Stimulated activated CD8-positive, alpha-beta memory T cell treated with anti-CD3 and anti-CD28 coated beads, Interleukin-2, amount 100 ng/mL, for 1 hour (primary cell): ENCODE measurements around the gene BEST4.
"Not testable (repeated sequence)": the region's sequence is repeated elsewhere in the genome, so short reads cannot be mapped to it uniquely, and the experiment has no call there.

Experiments used
- DNase-seq, 2 donors: peaks; one replicate each; pipeline ENCODE4 v3.0.0-alpha.2; 2020; ENCODE audit warnings: low read depth in 2 of 2

BEST4 gene

DNA sequence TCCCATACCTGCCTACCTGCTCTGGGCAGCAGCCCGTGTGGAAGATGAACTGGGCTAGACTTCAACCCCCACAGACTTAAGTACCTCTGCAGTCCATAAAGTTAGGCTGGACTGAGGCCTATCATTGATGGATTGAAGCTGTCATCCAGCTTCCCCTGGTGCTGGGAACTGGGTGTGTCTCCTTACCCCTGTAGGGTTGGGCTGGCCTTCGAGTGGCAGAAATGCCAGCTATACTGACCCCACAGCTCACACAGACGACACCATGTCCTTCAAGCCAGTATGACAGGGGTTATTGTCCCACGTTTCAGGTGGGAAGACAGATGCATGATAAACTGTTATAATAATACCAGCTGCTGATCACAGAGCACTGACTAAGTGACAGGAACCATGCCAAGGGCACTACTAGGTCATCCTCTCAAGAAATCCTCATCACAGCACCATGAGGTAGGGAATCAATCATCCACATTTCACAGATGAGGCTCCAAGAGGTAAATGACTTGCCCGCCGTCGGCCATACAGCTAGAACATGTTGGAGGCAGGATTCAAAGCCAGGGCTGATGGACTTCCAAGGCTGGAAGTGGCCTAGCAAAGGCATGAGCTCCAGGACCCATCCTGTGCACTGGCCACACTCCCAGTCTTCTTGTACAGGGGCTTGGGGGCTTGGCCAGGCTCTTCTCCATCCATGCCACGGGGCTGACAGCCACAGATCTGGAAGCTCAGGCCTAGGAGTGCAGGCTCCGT lies at the start of gene BEST4:
BEST4 (minus strand) TSS at position 51 of the 741 bp plus-strand sequence. CDS start 465 bp downstream, outside the sequence.
- no peak for DNase-seq

GRCh38 chr1:44835738-44836675 lies 48.0 kb upstream of the BEST4 start:
- DNase-seq = peak; percentile 70 to 76

- no peak for DNase-seq
Measured at GRCh38 chr1:44834328-44834727, 46.4 kb upstream of the BEST4 start.

DNA sequence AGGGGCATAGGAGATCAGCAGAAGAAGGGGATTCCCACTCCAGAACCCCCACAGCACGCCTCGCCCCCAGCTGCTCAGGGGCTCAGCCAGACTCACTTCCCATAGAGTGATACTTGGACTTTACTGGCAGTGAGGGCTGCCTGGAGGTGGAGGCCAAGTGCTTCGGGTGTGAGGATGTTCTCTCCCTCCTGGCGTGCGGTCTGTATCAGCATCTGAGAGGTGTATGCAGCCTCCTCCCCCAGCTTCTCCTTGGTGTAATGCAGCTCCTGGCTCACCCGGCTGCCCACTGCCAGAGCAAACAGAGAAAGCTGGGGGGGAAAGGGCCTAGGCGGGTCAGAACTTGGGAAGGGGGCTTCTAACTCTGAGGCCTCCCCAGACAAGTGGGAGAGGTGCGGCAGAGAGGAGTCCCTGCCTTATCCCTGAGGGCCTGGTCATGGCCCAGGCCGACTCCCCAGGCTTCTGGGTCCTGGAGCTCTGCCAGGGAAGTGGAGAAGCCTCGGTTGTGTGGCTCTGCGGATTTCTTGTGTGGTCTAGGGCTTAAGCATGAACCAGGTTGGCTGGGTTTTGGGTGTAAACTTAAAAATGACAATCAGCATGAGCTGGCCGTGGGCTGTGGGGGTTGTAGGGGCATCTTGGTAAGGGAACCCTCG lies 44.2 kb upstream of the BEST4 start:
- DNase-seq = no peak

DNA sequence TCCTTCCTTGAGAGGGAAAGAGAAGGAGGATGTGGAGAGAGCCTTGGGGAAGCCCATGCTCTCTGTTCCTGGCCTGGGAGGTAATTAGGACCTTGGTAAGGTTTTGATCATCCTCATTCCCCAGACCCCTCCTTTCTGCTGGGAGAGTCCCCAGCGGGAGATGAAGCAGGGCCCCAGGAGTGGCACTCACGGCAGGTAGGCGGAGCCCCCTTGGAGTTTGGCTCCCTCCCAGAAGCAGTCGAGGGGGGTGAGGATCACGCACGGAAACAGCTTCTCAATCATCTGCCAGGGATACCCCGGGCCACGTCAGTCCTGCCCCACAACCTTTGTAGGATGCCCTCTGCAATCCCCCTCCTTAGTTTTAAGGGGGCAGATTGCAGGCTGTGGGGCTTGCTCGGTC lies 43.5 kb upstream of the BEST4 start:
- no peak for DNase-seq

- no peak for DNase-seq
Measured at GRCh38 chr1:44830900-44831304, 42.9 kb upstream of the BEST4 start.

DNA sequence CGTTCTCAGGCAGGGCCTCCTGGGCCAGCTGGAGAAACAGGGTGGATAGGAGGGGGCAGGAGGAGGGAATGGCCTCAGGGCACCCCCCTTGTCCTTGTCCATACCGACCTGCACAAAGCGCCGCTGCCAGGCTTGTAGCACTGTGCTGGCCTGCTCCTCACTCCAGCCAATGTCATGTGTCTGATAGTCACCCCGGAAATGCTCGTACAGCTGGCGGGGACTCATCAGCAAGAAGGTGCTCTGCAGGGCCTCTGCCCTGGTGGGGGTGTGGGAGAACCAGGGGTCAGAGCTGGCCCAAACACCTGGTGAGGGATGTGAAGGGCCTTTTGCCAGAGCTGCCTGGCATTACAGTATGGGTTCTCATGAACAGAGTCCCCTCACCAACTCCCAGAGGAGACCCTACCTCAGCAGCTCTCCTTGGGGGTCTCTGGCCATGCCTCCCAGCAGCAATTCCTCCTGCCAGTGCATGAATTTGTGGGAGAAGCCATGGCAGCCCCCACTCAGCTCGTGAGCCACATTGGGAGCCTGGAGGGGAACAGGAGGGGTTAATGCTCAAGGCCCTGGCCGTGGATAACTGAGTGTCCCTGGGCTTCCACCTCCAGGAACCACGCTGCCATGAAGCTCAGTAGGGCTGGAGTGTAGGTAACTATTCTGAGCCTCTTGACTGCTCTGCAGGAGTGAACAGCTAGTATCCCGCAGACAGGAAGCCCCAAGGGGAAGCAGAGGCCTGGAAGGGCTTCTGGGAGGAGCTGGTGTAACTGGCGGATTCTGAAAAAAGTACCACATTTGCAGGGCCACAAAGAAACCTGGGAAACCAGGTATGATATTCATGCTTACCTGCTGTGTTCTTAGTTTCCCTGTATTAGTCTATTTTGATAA lies 41.8 kb upstream of the BEST4 start:
- no peak for DNase-seq

DNA sequence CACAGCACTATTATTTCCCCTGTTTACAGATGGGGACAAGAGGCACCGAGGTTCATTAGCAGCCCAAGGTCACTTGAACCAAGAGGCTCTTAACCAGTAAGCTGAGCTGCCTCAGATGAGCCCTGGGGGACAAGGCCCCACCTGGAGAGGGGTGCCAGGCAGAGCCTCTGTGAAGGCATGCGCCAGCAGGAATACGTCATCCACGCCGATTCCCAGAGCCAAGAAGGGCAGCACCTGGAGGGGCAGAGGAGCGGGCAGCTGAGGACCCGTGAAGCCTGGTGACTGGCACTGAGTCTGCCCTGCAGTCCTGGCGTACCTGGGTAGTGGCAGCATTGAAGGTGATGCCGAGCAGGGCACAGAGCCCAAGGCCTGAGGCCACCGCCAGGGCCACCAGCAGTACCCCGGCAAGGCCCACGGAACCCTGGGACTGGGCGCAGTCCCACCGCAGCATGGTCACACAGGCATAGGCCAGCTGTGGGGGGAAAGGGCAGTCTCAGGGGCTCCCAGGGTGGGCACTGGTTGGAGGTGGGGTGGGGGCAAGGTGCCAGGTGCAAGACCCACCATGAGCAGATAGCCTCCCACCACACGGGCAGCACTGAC lies 41.0 kb upstream of the BEST4 start:
- DNase-seq = no peak

DNA sequence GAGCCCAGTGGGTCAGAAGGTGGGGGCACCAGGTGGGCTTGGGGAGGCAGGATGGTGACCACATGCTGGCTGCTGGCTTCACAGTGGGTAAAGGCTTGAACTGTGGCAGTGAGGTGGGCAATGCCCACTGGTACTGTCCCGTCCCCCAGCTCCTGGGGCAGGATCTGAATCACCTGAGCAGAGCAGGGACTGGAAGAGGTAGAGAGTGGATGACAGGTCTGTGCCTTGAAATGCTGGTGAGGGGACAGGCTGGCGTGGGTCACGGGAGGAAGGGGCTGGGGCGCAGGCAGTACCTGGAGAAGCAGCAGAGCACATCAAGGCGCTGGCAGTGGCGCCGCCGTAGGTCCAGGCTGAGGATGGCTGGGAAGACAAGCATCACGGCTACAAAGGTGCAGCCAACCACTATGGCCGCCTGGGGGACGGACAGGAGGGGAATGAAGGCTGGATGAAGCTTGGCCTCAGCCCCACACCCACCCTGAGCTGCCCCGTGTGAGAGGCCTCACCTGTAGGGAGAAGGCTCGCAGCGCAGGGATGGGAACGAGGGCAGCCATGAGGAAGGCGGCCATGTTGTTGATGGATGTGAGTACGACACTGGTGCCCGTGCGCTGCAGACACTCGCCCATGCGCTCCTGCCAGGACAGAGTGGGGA lies 40.2 kb upstream of the BEST4 start:
- no peak for DNase-seq

- no peak for DNase-seq
Measured at GRCh38 chr1:44827197-44828002, 39.4 kb upstream of the BEST4 start.

- no peak for DNase-seq
Measured at GRCh38 chr1:44826375-44827196, 38.6 kb upstream of the BEST4 start.

DNA sequence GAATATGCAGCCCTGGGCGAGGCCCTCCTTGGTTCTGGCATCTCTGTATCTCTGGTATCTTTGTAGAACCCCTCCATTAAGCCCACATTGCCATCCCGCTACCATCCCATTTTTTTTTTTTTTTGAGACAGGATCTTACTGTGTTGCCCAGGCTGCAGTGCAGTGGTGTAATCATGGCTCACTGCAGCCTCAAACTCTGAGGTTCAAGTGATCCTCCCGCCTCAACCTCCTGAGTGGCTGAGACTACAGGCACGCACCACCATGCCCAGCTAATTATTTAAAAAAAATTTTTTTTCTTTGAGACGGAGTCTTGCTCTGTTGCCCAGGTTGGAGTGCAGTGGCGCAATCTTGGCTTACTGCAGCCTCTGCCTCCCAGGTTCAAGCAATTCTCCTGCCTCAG lies 36.4 kb upstream of the BEST4 start:
- not testable (repeated sequence) for DNase-seq

GRCh38 chr1:44822981-44823451 lies 35.0 kb upstream of the BEST4 start:
- DNase-seq = no peak

DNA sequence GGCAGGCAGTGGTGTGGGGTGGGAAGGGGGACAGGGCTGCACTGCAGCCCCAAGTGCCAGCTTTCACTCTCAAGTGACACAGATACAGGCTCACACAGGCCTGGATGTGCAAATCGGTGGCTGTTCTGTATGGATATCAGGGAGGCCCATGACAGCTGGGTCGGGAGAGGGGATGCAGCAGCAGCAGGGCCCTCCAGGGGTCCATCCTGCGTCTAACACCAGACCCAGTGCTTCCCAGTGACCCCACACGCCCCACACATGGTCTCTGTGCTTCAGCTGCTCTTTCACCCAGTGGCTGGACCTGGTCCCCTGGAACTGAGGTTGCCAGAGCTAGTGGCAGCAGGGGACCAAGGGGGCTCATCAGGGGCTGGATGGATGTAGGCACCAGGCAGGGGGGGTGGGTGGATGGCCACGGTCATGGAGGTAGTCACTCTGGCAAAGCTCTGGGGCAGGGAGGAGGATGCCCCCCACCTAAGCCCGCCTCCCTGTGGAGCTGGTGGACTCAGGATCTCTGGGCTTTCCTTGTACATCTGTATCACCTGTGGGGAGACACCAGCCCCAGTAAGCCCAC lies 34.2 kb upstream of the BEST4 start:
- no peak for DNase-seq

DNA sequence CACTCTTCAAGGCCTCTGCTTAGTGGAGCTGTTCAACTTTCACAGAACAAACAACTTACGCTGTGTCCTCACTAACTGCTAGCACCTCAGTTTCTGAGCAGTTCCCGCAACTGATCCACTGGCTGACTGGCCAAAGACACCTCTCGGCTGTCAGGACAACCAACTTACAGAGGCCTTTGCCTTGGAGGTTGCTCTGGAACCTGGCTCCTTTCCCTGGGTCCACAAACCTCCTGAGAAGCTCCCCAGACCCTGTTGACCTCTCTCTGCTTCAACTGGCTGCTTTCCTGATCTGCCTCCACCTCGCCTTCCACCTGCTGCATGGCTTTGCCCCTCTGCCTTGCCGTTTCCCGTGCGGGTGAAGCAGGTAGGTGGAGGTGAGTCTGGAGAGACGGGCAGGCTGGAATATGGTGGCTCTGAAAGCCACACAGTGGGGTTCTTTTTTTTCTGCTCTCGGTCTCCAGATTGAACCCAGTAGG lies 33.3 kb upstream of the BEST4 start:
- DNase-seq = no peak

- no peak for DNase-seq
Measured at GRCh38 chr1:44820328-44821239, 32.6 kb upstream of the BEST4 start.
